ENCODE data around the gene FNDC3A.

The FNDC3A gene

GRCh38 chr13:48975856-48976575 lies at the start of gene FNDC3A:
TSS of gene FNDC3A (plus strand) at chr13:48975912. CDS start at chr13:49006191, 30,279 bp downstream.
- DNase-seq, result peak; percentile 77

- no peak for DNase-seq
These were observed 46.8 kb upstream of the FNDC3A start for GRCh38 chr13:48928757-48929430.

- no peak for DNase-seq
These were observed 44.8 kb upstream of the FNDC3A start for GRCh38 chr13:48930918-48931317.

GRCh38 chr13:48938308-48938943 lies 37.3 kb upstream of the FNDC3A start:
- DNase-seq, result no peak

- DNase-seq, result no peak
These were observed 36.0 kb upstream of the FNDC3A start for GRCh38 chr13:48939728-48940127.

GRCh38 chr13:48942131-48942530 lies 33.6 kb upstream of the FNDC3A start:
- DNase-seq, result peak; percentile 53

GRCh38 chr13:48944221-48944620 lies 31.5 kb upstream of the FNDC3A start:
- no peak for DNase-seq

- DNase-seq, result no peak
These were observed 30.1 kb upstream of the FNDC3A start for GRCh38 chr13:48945626-48946025.

- DNase-seq, result no peak
These were observed 29.5 kb upstream of the FNDC3A start for GRCh38 chr13:48946163-48946562.

GRCh38 chr13:48949566-48950500 lies 25.9 kb upstream of the FNDC3A start:
- DNase-seq, result no peak

GRCh38 chr13:48950501-48950875 lies 25.2 kb upstream of the FNDC3A start:
- DNase-seq, result peak; percentile 67

GRCh38 chr13:48954081-48954480 lies 21.6 kb upstream of the FNDC3A start:
- peak; percentile 39 for DNase-seq

- DNase-seq, result no peak
These were observed 20.2 kb upstream of the FNDC3A start for GRCh38 chr13:48955536-48955935.

GRCh38 chr13:48961379-48961778 lies 14.3 kb upstream of the FNDC3A start:
- no peak for DNase-seq

GRCh38 chr13:48962281-48962680 lies 13.4 kb upstream of the FNDC3A start:
- DNase-seq, result no peak

- DNase-seq, result no peak
These were observed 10.0 kb upstream of the FNDC3A start for GRCh38 chr13:48965736-48966135.

- no peak for DNase-seq
These were observed 6.0 kb upstream of the FNDC3A start for GRCh38 chr13:48969685-48970084.

GRCh38 chr13:48973845-48974431 lies 1.8 kb upstream of the FNDC3A start:
- no peak for DNase-seq

- DNase-seq, result peak; percentile 62
These were observed 434 bp upstream of the FNDC3A start for GRCh38 chr13:48975101-48975855.

- no peak for DNase-seq
These were observed 1.0 kb downstream of the FNDC3A start for GRCh38 chr13:48976576-48977285.

GRCh38 chr13:48977286-48977625 lies 1.5 kb downstream of the FNDC3A start:
- DNase-seq, result no peak
